C4-2B (cell line): Measurements from ENCODE around the gene H19.

Source experiments
- H3K27ac ChIP-seq: fragments of 450-650 bp; 2 replicates; pipeline ENCODE4 v1.5.1; 2017
- CTCF ChIP-seq: fragments of 450-650 bp; conservative IDR thresholded peaks from 2 replicates; pipeline ENCODE4 v1.5.1; 2017; ENCODE audit warnings: mild to moderate bottlenecking
- ZFX ChIP-seq: fragments of 450-650 bp; IDR thresholded peaks from 2 replicates; pipeline ENCODE4 v1.6.1; 2017

The H19 gene

GRCh38 chr11:1987024-1987423, 10.6 kb downstream of the H19 start:
- H3K27ac ChIP-seq, result no peak overlapping the region
- TF ChIP-seq CTCF, result no peak
- TF ChIP-seq ZFX, result no peak

- no peak overlapping the region for H3K27ac ChIP-seq
- TF ChIP-seq ZFX (no peak), CTCF (no peak)
Measured at GRCh38 chr11:1983601-1983961, 14.1 kb downstream of the H19 start.

- H3K27ac ChIP-seq, result no peak overlapping the region
- TF ChIP-seq ZFX (no peak), CTCF (no peak)
Measured at GRCh38 chr11:1982873-1983600, 14.6 kb downstream of the H19 start.

- H3K27ac ChIP-seq, result no peak overlapping the region
- TF ChIP-seq ZFX (no peak), CTCF (no peak)
Measured at GRCh38 chr11:1979607-1980006, 18.0 kb downstream of the H19 start.

- H3K27ac ChIP-seq, result no peak overlapping the region
- no peak for TF ChIP-seq CTCF
Measured at GRCh38 chr11:1978720-1979473, 18.7 kb downstream of the H19 start.

GRCh38 chr11:1975185-1975584, 22.5 kb downstream of the H19 start:
- TF ChIP-seq CTCF (no peak), ZFX (no peak)
- H3K27ac ChIP-seq, result no peak overlapping the region

- no peak overlapping the region for H3K27ac ChIP-seq
- TF ChIP-seq ZFX, result no peak
- TF ChIP-seq CTCF, result no peak
Measured at GRCh38 chr11:1970956-1971355, 26.7 kb downstream of the H19 start.
